Activated CD8-positive, alpha-beta memory T cell treated with anti-CD3 and anti-CD28 coated beads, Interleukin-2, amount 10 ng/mL, durations not matched to agents 7 days and 5 days (primary cell): ENCODE data around the gene RPS6KB1. TPM values are rescaled to one million over a fixed set of nuclear protein-coding genes. Genes with fewer than 3 reads are reported as not detected.

Experiments used
- ATAC-seq: fragments of 150-1000 bp; cut with Tn5 transposase; one replicate; pipeline ENCODE4 v1.10.0; 2021; ENCODE audit warnings: moderate library complexity
- CTCF ChIA-PET: fragments of 350-600 bp; sonication (Branson Sonifier 250); formaldehyde crosslinking; loops from one replicate; lab custom pipeline; 2021; ENCODE audit warnings: antibody characterized with exemption; lab: Charles Lee
- DNase-seq: peaks from one replicate; pipeline ENCODE4 v3.0.0-alpha.2; 2020
- H3K27ac Mint-ChIP-seq: one replicate; pipeline ENCODE4 v1.8.0; 2021; ENCODE audit warnings: mild to moderate bottlenecking, mixed read lengths
- H3K27me3 Mint-ChIP-seq: one replicate; pipeline ENCODE4 v1.8.0; 2021; ENCODE audit warnings: mixed read lengths
- H3K36me3 Mint-ChIP-seq: one replicate; pipeline ENCODE4 v1.8.0; 2021; ENCODE audit warnings: mild to moderate bottlenecking, mixed read lengths
- H3K4me1 Mint-ChIP-seq: one replicate; pipeline ENCODE4 v1.8.0; 2021; ENCODE audit warnings: mixed read lengths
- H3K4me3 Mint-ChIP-seq: one replicate; pipeline ENCODE4 v1.8.0; 2021; ENCODE audit warnings: mild to moderate bottlenecking, moderate library complexity, mixed read lengths
- H3K9me3 Mint-ChIP-seq: one replicate; pipeline ENCODE4 v1.8.0; 2022; ENCODE audit warnings: low read depth, mixed read lengths
- total RNA-seq, 2 experiments: library from RNA; stranded (reverse); gene quantifications; one replicate each; pipeline ENCODE4 v1.2.3, GENCODE V29; 2021

RPS6KB1 gene
- total RNA-seq, 2 experiments from 2014 or later, result 52.3 to 58.6 TPM

DNA sequence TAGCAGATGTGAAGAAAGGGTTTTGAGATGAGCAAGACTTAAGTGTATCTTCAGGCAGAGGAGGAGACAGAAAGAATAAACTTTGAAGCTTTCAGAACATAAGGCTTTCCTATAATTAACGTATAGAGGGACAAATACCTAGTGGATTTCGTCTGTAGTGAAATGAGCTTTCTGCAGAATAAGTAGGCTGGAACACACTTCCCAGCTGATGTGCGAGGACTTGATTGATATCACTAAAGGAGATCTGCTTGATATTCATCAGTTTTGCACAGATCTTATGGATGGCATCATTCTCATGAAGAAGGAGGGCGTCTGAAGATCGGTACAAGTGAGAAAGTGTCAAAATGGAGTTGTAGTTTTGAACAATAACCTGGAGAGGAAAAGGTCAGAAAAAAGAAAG is 15.0 kb upstream of the RPS6KB1 start:
- H3K27me3 Mint-ChIP-seq, result no peaks in the 10 kb centered on the region
- H3K27ac Mint-ChIP-seq, result no peak overlapping the region
- no peaks in the 10 kb centered on the region for H3K9me3 Mint-ChIP-seq
- DNase-seq (no peak), ATAC-seq (no peak)
- H3K4me1 Mint-ChIP-seq, result no peaks in the 10 kb centered on the region
- CTCF ChIA-PET, result no interaction called here
- H3K4me3 Mint-ChIP-seq, result no peak overlapping the region
- peaks cover 20% of the 10 kb centered on the region for H3K36me3 Mint-ChIP-seq

DNA sequence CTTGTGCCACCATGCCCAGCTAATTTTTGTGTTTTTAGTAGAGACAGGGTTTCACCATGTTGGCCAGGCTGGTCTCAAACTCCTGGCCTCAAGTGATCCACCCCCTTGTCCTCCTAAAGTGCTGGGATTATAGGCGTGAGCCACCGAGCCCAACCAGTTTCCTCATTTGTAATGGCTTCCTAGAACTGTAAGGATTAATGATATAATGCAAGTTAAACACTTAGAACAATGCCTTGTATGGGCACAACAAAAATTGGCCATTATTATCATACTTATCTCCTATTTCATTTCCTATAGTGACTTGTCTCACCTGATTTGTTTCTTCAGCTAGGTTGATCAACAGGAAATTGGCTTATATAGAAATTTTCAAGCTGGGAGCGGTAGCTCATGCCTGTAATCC is 14.3 kb upstream of the RPS6KB1 start:
- Mint-ChIP-seq H3K27ac (no peak overlapping the region), H3K4me3 (no peak overlapping the region), H3K9me3 (no peaks in the 10 kb centered on the region), H3K36me3 (peaks cover 20% of the 10 kb centered on the region), H3K27me3 (no peaks in the 10 kb centered on the region), H3K4me1 (no peaks in the 10 kb centered on the region)
- CTCF ChIA-PET, result no interaction called here
- DNase-seq (no peak), ATAC-seq (no peak)

DNA sequence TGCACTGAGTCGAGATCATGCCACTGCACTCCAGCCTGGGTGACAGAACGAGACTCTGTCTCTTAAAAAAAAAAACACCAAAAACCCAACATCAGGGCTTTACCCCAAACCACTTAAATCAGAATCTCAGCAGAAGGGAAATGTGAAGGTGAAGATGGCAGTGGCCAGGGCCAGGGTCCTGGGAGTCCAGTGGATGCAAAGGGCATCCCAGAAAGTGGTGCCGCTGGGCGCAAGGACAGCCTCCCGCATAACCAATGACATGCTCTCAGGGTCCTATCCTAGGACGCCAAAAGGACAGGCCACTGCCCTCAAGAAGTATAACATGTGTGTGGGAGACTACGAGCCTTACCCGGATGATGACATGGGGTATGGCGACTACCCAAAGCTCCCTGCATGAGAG is 8.1 kb upstream of the RPS6KB1 start:
- no peak for DNase-seq
- H3K36me3 Mint-ChIP-seq, result peaks cover 32% of the 10 kb centered on the region
- CTCF ChIA-PET, result no interaction called here
- no peak for ATAC-seq
- no peaks in the 10 kb centered on the region for H3K27me3 Mint-ChIP-seq
- H3K9me3 Mint-ChIP-seq, result no peaks in the 10 kb centered on the region
- no peak overlapping the region for H3K27ac Mint-ChIP-seq
- no peak overlapping the region for H3K4me3 Mint-ChIP-seq
- H3K4me1 Mint-ChIP-seq, result peaks cover 10% of the 10 kb centered on the region

DNA sequence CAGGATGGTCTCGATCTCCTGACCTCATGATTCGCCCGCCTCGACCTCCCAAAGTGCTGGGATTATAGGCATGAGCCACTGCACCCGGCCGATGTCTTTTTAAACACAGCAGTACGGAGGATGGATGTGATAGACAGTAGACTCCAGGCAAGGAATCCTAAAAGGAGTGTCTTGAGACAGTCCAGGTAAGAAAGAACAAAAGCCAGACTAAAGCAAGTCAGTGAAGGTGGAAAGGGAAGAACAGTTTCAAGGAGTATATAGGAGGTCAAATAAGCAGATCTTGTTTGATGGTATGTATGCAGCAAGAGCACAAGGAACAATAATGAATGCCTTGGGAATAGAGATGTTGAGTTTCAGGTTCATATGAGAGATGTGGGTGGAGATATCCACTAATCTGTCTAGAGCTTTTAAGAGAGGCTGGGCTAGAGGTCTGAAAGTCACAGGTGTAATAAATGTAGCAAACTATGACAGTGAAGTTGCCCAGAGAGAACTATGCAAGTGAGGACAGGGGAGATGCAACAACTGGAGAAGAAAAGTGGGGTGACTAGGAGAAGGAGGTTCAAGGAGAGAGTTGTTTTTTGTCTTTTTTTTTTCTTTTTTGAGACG is 4.7 kb upstream of the RPS6KB1 start:
- ATAC-seq, result no peak
- Mint-ChIP-seq H3K4me3 (no peak overlapping the region), H3K9me3 (no peaks in the 10 kb centered on the region), H3K36me3 (peaks cover 34% of the 10 kb centered on the region), H3K4me1 (peaks cover 33% of the 10 kb centered on the region), H3K27me3 (no peaks in the 10 kb centered on the region), H3K27ac (peak overlapping the region; percentile 37)
- no peak for DNase-seq
- CTCF ChIA-PET, result no interaction called here

DNA sequence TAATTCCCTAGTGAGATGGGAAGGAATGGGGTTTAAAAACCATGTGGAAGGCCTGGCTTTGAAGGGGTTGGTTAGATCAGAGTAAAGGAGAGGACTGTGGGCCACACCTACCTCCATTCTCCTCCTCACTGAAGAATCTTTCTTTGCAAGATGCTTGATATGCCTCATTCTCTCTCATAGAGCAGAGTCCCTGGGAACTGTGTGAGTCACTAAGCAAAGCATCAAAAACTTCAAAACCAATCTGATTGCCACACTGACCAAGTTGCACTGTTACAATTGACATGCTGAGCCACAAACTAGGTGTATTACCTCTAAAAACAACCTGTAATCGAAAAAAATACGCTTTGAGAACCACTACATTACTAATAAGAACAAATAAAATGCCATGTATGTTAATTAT is 2.2 kb upstream of the RPS6KB1 start:
- Mint-ChIP-seq H3K36me3 (peaks cover 26% of the 10 kb centered on the region), H3K27ac (peak overlapping the region; percentile 30), H3K4me3 (peak overlapping the region; percentile 3), H3K27me3 (no peaks in the 10 kb centered on the region), H3K9me3 (no peaks in the 10 kb centered on the region), H3K4me1 (peaks cover 47% of the 10 kb centered on the region)
- DNase-seq (no peak), ATAC-seq (no peak)
- CTCF ChIA-PET, result interaction anchor here (1.2 to 3.8 kb wide), 2 partner anchors 8 to 23 kb away, joined by 3 to 19 read pairs; no protein-coding TSS in a partner anchor

DNA sequence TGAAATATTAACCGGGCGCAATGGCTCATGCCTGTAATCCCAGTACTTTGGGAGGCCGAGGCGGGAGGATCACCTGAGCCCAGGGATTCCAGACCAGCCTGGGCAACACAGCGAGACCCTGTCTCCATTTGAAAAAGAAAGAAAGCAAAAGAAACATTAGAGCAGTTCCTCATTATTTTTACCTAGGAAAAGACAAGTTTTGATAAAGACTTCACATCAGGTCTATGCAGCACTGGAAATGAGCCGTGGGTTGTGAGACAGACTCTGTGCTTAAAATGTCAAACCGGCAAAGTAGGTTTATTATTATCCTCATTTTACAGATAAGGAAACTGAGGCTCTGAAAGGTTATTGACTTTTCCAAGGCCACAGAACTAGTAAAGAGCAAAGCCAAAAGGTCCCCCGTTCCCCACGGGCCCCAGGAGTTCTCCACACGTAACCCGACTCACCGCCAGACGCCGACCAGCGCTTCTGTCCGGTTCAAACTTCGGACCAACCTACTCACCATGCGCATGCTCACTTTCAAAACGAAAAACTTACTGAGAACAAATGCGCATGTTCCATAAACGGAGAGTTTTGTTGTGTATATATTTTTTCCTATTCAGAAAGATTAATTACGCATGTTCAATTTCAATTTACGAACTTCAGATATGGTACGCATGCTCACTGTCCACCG is 534 bp upstream of the RPS6KB1 start:
- no peaks in the 10 kb centered on the region for H3K27me3 Mint-ChIP-seq
- peaks cover 55% of the 10 kb centered on the region for H3K4me1 Mint-ChIP-seq
- peaks cover 24% of the 10 kb centered on the region for H3K36me3 Mint-ChIP-seq
- peak overlapping the region; percentile 94 for H3K4me3 Mint-ChIP-seq
- peak overlapping the region; percentile 92 for H3K27ac Mint-ChIP-seq
- DNase-seq, result peak; percentile 41
- CTCF ChIA-PET, result interaction anchor here (0.6 to 3.8 kb wide), 10 partner anchors 11 to 185 kb away, joined by 3 to 22 read pairs (median 3); partner anchors contain the start of genes PTRH2, RNFT1 and VMP1
- no peaks in the 10 kb centered on the region for H3K9me3 Mint-ChIP-seq
- ATAC-seq, result peak; percentile 43

DNA sequence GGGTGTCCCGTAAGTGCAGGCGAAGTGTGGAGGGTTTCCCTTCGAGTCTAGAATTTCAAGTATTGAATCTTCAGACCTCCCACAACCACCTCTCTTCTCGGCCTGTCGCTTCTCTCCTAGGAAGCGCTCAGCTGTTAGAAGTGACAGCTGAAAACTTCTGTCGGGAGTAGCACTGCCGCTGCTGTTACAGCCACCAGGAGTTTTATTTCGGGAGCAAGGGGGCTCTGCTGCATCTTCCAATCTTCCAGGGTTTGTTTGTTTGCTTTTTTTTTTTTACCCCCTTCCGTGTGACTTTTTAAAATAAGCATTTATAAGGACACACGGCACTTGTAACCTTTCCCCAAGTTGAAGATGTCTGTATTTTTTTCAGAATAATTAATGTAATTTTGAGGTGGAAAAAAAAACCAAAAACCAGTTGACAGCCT is 767 bp downstream of the RPS6KB1 start:
- CTCF ChIA-PET, result interaction anchor here (1.0 to 3.8 kb wide), 8 partner anchors 12 to 184 kb away, joined by 3 to 22 read pairs (median 6); no protein-coding TSS in a partner anchor
- no peak for DNase-seq
- H3K27ac Mint-ChIP-seq, result peak overlapping the region; percentile 92
- H3K4me3 Mint-ChIP-seq, result peak overlapping the region; percentile 94
- H3K9me3 Mint-ChIP-seq, result no peaks in the 10 kb centered on the region
- H3K27me3 Mint-ChIP-seq, result no peaks in the 10 kb centered on the region
- ATAC-seq, result no peak
- peaks cover 18% of the 10 kb centered on the region for H3K36me3 Mint-ChIP-seq
- H3K4me1 Mint-ChIP-seq, result peaks cover 54% of the 10 kb centered on the region

DNA sequence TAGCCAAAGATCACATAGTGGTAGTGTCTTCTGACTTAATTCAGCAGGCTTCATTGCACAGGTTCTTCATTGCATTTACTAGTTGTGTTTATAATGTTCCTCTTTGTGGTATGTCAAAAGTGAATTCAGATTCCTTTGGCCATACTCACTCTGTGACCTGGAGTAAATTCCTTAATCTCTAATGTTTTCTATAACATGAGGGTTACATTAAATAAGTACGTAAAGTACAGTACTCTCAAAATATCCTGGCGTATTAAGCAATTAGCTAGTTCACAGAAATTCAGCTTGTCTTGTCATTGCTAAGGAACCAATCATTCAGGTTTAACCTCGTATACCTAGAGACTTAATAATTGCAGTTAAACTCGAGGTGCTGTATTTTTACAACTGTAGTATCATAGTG is 4.2 kb downstream of the RPS6KB1 start:
- CTCF ChIA-PET, result interaction anchor here (0.6 kb wide), 1 partner anchor 19 kb away, joined by 3 read pairs; no protein-coding TSS in a partner anchor
- Mint-ChIP-seq H3K9me3 (no peaks in the 10 kb centered on the region), H3K4me1 (peaks cover 38% of the 10 kb centered on the region), H3K27me3 (no peaks in the 10 kb centered on the region), H3K36me3 (peaks cover 21% of the 10 kb centered on the region), H3K27ac (no peak overlapping the region), H3K4me3 (no peak overlapping the region)
- DNase-seq, result no peak
- no peak for ATAC-seq

DNA sequence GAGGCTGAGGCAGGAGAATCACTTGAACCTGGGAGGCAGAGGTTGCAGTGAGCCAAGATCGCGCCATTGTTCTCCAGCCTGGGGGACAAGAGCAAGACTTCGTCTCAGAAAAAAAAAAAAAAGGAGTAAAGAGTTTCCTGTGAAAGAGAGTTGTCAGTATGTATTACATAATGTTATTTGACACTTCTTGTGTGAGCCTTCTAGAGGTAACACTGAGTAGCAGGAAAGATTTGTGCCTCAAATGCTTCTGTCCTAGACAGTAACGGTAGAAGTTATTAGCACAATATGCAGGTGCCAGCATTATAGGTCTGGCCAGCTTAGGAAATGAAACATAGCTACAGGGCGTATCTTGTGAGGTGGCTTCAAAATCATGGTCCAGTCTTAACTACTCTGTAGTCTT is 6.2 kb downstream of the RPS6KB1 start:
- peaks cover 34% of the 10 kb centered on the region for H3K4me1 Mint-ChIP-seq
- H3K27ac Mint-ChIP-seq, result no peak overlapping the region
- CTCF ChIA-PET, result interaction anchor here (0.8 to 2.0 kb wide), 3 partner anchors 15 to 52 kb away, joined by 3 to 7 read pairs (median 3); no protein-coding TSS in a partner anchor

DNA sequence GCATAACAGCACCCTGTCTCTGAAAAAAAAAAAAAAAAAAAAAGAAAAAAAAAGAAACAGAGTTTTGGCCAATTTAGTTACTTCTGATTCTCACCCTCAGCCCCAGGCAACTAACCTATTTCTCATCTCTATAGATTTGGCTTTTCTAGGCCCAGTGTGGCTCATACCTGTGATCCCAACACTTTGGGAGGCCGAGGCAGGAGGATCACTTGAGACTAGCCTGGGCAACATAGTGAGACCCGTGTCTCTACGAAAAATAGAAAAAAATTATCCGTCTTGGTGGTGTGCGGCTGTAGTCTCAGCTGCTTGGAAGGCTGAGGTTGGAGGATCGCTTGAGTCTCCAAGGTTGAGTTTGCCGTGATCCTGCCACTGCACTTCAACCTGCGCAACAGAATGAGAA is 8.7 kb downstream of the RPS6KB1 start:
- Mint-ChIP-seq H3K4me1 (peaks cover 18% of the 10 kb centered on the region), H3K36me3 (peaks cover 14% of the 10 kb centered on the region), H3K4me3 (no peak overlapping the region), H3K9me3 (no peaks in the 10 kb centered on the region), H3K27me3 (no peaks in the 10 kb centered on the region), H3K27ac (no peak overlapping the region)
- CTCF ChIA-PET, result no interaction called here
- DNase-seq, result no peak
- no peak for ATAC-seq

More for the DNA sequence above, 6.2 kb downstream of the RPS6KB1 start:
- DNase-seq (no peak), ATAC-seq (no peak)
- Mint-ChIP-seq H3K9me3 (no peaks in the 10 kb centered on the region), H3K4me3 (no peak overlapping the region), H3K27me3 (no peaks in the 10 kb centered on the region), H3K36me3 (peaks cover 21% of the 10 kb centered on the region)

DNA sequence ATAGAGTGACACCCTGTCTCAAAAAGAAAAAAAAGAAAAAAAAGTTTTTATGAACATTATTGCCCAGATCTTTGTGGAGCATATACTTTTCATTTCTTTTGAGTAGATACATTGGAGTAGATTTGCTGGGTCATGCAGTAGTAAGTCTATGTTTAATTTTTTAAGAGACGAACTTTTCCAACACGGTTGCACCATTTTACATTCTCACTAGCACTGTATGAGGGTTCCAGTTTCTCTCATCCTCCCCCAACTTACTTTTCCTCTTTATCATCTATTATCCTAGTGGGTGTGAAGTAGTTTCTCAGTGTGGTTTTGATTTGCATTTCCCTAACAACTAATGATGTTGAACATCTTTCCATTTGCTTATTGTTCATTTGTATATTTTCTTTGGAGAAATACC is 10.5 kb downstream of the RPS6KB1 start:
- H3K36me3 Mint-ChIP-seq, result peaks cover 17% of the 10 kb centered on the region
- no peaks in the 10 kb centered on the region for H3K27me3 Mint-ChIP-seq
- no peaks in the 10 kb centered on the region for H3K9me3 Mint-ChIP-seq
- ATAC-seq (no peak), DNase-seq (no peak)
- H3K4me1 Mint-ChIP-seq, result peaks cover 9% of the 10 kb centered on the region
- no peak overlapping the region for H3K4me3 Mint-ChIP-seq
- CTCF ChIA-PET, result no interaction called here
- no peak overlapping the region for H3K27ac Mint-ChIP-seq

DNA sequence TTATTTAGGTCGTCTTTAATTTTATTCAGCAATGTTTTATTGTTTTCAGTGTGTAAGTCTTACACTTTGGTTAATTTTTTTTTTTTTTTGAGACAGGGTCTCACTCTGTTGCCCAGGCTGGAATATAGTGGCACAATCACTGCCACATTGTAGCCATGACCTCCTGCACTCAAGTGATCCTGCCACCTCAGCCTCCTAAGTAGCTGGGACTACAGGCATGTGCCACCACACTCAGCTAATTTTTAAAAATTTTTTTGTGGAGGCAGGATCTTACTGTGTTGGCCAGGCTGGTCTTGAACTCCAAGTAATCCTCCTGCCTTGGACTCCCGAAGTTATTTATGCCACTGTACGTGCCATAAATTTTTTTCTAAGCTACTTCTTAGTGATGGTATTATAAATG is 14.5 kb downstream of the RPS6KB1 start:
- H3K27ac Mint-ChIP-seq, result no peak overlapping the region
- H3K27me3 Mint-ChIP-seq, result no peaks in the 10 kb centered on the region
- H3K4me1 Mint-ChIP-seq, result peaks cover 4% of the 10 kb centered on the region
- H3K9me3 Mint-ChIP-seq, result no peaks in the 10 kb centered on the region
- DNase-seq, result no peak
- no peak for ATAC-seq
- H3K36me3 Mint-ChIP-seq, result peaks cover 13% of the 10 kb centered on the region
- no peak overlapping the region for H3K4me3 Mint-ChIP-seq
- CTCF ChIA-PET, result no interaction called here

DNA sequence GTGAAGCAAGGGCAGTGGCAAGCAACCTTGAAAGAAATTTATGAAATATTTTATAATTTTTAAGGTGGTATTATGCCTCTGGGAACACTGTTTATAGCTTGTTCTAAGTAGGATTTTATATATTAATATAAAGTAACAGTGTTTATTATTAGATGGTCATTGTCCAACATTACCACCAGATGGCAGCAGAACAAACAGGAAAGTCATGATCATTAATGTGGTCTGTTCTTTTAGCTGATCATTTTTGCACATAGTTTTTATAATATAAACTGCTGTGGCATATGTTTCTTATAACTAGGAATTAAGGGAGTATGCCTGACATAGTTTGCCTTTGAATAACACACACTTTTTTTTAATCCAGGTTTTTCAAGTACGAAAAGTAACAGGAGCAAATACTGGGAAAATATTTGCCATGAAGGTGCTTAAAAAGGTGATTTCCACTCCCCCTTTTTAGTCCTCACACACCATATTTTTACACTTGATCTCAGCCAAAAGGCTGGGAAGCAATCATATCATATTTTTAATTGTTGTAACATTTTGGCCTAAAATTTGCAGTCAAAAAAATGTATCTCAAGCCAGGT is 21.4 kb downstream of the RPS6KB1 start:
- peak; percentile 64 for ATAC-seq
- H3K9me3 Mint-ChIP-seq, result no peaks in the 10 kb centered on the region
- H3K4me3 Mint-ChIP-seq, result no peak overlapping the region
- CTCF ChIA-PET, result interaction anchor here (0.6 to 3.2 kb wide), 17 partner anchors 9 to 207 kb away, joined by 3 to 25 read pairs (median 5); partner anchors contain the start of genes PTRH2, RNFT1, RPS6KB1 and TUBD1
- no peaks in the 10 kb centered on the region for H3K4me1 Mint-ChIP-seq
- peaks cover 34% of the 10 kb centered on the region for H3K36me3 Mint-ChIP-seq
- H3K27ac Mint-ChIP-seq, result no peak overlapping the region
- DNase-seq, result no peak
- H3K27me3 Mint-ChIP-seq, result no peaks in the 10 kb centered on the region
